Measurements from ENCODE around the gene CALCA. TPM values are rescaled to one million over a fixed set of nuclear protein-coding genes. Genes with fewer than 3 reads are reported as not detected.

Gene CALCA
- total and polyA plus RNA-seq, 2 of the 8 experiments (the other 6 are each of a cell fraction or from before 2014, with no cell fraction given), result 0.50 to 0.73 TPM

- no peak overlapping the region for H2BK12ac ChIP-seq (ENCODE audit: low read depth, low read length)
- H3K9ac ChIP-seq (replicated peaks in 1 of 4; ENCODE audit: extremely low read depth in 1 of 4, low read depth in 3 of 4, low read length in 3 of 4), result no peak overlapping the region
- H4K20me1 ChIP-seq (replicated peaks in 1 of 2; ENCODE audit: control insufficient read depth in 1 of 2, insufficient read depth in 2 of 2, low read length in 2 of 2), result no peaks in the 10 kb centered on the region
- no peak overlapping the region for H4K8ac ChIP-seq (ENCODE audit: extremely low read depth, insufficient read depth, low read length)
- no peak for DNase-seq (ENCODE audit: low read depth in 1 of 2, low spot score in 2 of 2)
- H2BK120ac ChIP-seq (replicated peaks; ENCODE audit: low read depth, low read length), result no peak overlapping the region
- H3K27ac ChIP-seq (ENCODE audit: low read depth, low read length), result no peak overlapping the region
- no peak overlapping the region for H3K56ac ChIP-seq (replicated peaks; ENCODE audit: insufficient read length, low read depth, low read length)
- no peak overlapping the region for H3K14ac ChIP-seq (ENCODE audit: insufficient read length)
- no peak overlapping the region for H3K4me3 ChIP-seq (ENCODE audit: extremely low read depth in 1 of 4, insufficient read depth in 2 of 4, low read depth in 3 of 4, low read length in 4 of 4)
- ChIA-PET CTCF (ENCODE audit: partially characterized antibody) (interaction anchor here (3.3 to 5.5 kb wide), 3 partner anchors 20 to 42 kb away, joined by 19 to 24 read pairs (median 21); no protein-coding TSS in a partner anchor), POLR2A (ENCODE audit: partially characterized antibody) (interaction anchor here (1.3 to 1.7 kb wide), 2 partner anchors 8 to 11 kb away, joined by 3 to 4 read pairs; no protein-coding TSS in a partner anchor)
- H3K4me2 ChIP-seq (ENCODE audit: insufficient read depth in 1 of 2, low read depth in 2 of 2, low read length in 2 of 2), result no peak overlapping the region
- no peaks in the 10 kb centered on the region for H3K4me1 ChIP-seq (replicated peaks in 1 of 4; ENCODE audit: control insufficient read depth in 3 of 4, insufficient read depth in 4 of 4, low read length in 3 of 4)
- 84% methylated on average over 4 of the region's 4 CpGs; no CpG with 5 or more reads in 1 of the 2 experiments for WGBS, 2 experiments (ENCODE audit: extremely low coverage in 1 of 2, insufficient coverage in 1 of 2, insufficient read length in 1 of 2, insufficient replicate concordance in 2 of 2, low coverage in 1 of 2, low lambda C conversion rate in 2 of 2, missing lambda C conversion rate in 1 of 2)
- no peak overlapping the region for H2AK5ac ChIP-seq (ENCODE audit: low read depth, low read length)
- no peak overlapping the region for H3K18ac ChIP-seq (ENCODE audit: extremely low read depth, low read length)
- no peak overlapping the region for H3K23ac ChIP-seq (ENCODE audit: insufficient read length)
- no peak overlapping the region for H2BK15ac ChIP-seq (ENCODE audit: low read length)
- no peaks in the 10 kb centered on the region for H3K79me2 ChIP-seq (ENCODE audit: control insufficient read depth in 1 of 2, insufficient read depth in 2 of 2, low read length in 2 of 2)
- no peak for FAIRE-seq
- H4K5ac ChIP-seq (ENCODE audit: insufficient read length, low read depth, low read length), result no peak overlapping the region
- H3K9me3 ChIP-seq (ENCODE audit: insufficient read depth in 2 of 2, low read depth in 1 of 2, low read length in 1 of 2), result no peaks in the 10 kb centered on the region
- no peak overlapping the region for H2AFZ ChIP-seq (ENCODE audit: low read length)
- H3K36me3 ChIP-seq (ENCODE audit: control insufficient read depth in 2 of 4, insufficient read depth in 4 of 4, low read length in 3 of 4), result no peaks in the 10 kb centered on the region
- H3K27me3 ChIP-seq (replicated peaks in 1 of 4; ENCODE audit: control insufficient read depth in 3 of 4, extremely low read depth in 1 of 4, insufficient read depth in 3 of 4, low read length in 3 of 4), result no peaks in the 10 kb centered on the region
- no peaks in the 10 kb centered on the region for H3K23me2 ChIP-seq (ENCODE audit: low read depth, low read length)
- H3K79me1 ChIP-seq (ENCODE audit: low read depth, low read length), result no peaks in the 10 kb centered on the region
- H4K91ac ChIP-seq (replicated peaks; ENCODE audit: insufficient read length, low read length), result no peak overlapping the region
- no peak overlapping the region for H2BK5ac ChIP-seq (ENCODE audit: low read depth, low read length)
- H2BK20ac ChIP-seq (ENCODE audit: low read length), result no peak overlapping the region
- H3K4ac ChIP-seq (replicated peaks; ENCODE audit: insufficient read length, low read depth, low read length), result no peak overlapping the region
- no peak for TF ChIP-seq EZH2 (IDR thresholded peaks at IDR 0.05; ENCODE audit: low read depth, low read length, severe bottlenecking)
- TF ChIP-seq KDM5A (IDR thresholded peaks at IDR 0.05; ENCODE audit: low read length), result no peak
- TF ChIP-seq RAD21 (IDR thresholded peaks at IDR 0.05 in 1 of 2, conservative IDR thresholded peaks at IDR 0.05 in 1 of 2; ENCODE audit: low read depth in 2 of 2, low read length in 2 of 2), result no peak
- TF ChIP-seq TAF1 (IDR thresholded peaks at IDR 0.05; ENCODE audit: low read depth, low read length), result no peak
- no peak for TF ChIP-seq TCF12 (IDR thresholded peaks at IDR 0.05; ENCODE audit: low read depth, low read length)
- no peak for TF ChIP-seq RNF2 (IDR thresholded peaks at IDR 0.05; ENCODE audit: borderline replicate concordance, low read depth, low read length, missing control alignments, poor library complexity, severe bottlenecking)
- no peak for TF ChIP-seq POLR2AphosphoS5 (IDR thresholded peaks at IDR 0.05; ENCODE audit: low read depth, low read length)
- TF ChIP-seq CBX5 (IDR thresholded peaks at IDR 0.05; ENCODE audit: low read depth, low read length), result no peak
- no peak for TF ChIP-seq CBX8 (IDR thresholded peaks at IDR 0.05; ENCODE audit: borderline replicate concordance, low read depth, low read length)
Observed at GRCh38 chr11:14949437-14950147, 22.6 kb downstream of the CALCA start.
